H1 (cell line): ENCODE data around the gene UBTD1. TPM values are rescaled to one million over a fixed set of nuclear protein-coding genes. Genes with fewer than 3 reads are reported as not detected.

Source experiments
- CHD1 ChIP-seq: IDR thresholded peaks from 2 replicates; pipeline ENCODE4 v1.6.1; 2012; ENCODE audit warnings: low read depth, low read length, improper control_type of control experiment
- PHF8 ChIP-seq: fragments of 200-600 bp; sonication (generic); conservative IDR thresholded peaks from 2 replicates; pipeline ENCODE4 v1.7.1; 2012; ENCODE audit warnings: low read depth, mild to moderate bottlenecking, inconsistent platforms, low read length, moderate library complexity
- POLR2AphosphoS5 ChIP-seq: IDR thresholded peaks from 2 replicates; pipeline ENCODE4 v1.6.1; 2011; ENCODE audit warnings: low read depth, low read length
- polyA plus RNA-seq, 7 experiments: library from polyadenylated mRNA; depleted of rRNA in 3 of 7; stranded (reverse) in 5 of 7; unstranded in 2 of 7; fragments of >200 nt in 5 of 7; fragments of 200-250 nt in 2 of 7; gene quantifications; 1 replicate in 5 of 7; 2 replicates in 1 of 7; 4 replicates in 1 of 7; pipeline versions ENCODE4 v1.2.1 to v1.2.3, GENCODE V29; 2011 to 2013; ENCODE audit warnings: missing spikeins in 2 of 7, mixed read lengths in 2 of 7
- total RNA-seq: library from RNA; stranded (reverse); fragmentation: NEBNext Ultra II Directional; extraction: Animal tissue kit (Norgen Biotek cat#: 25700); gene quantifications from 2 replicates; pipeline ENCODE4 v1.2.1, GENCODE V29; 2021

The UBTD1 gene
- total and polyA plus RNA-seq, 2 of the 8 experiments (the other 6 are each of a cell fraction or from before 2014, with no cell fraction given) = 22.3 to 36.2 TPM

DNA sequence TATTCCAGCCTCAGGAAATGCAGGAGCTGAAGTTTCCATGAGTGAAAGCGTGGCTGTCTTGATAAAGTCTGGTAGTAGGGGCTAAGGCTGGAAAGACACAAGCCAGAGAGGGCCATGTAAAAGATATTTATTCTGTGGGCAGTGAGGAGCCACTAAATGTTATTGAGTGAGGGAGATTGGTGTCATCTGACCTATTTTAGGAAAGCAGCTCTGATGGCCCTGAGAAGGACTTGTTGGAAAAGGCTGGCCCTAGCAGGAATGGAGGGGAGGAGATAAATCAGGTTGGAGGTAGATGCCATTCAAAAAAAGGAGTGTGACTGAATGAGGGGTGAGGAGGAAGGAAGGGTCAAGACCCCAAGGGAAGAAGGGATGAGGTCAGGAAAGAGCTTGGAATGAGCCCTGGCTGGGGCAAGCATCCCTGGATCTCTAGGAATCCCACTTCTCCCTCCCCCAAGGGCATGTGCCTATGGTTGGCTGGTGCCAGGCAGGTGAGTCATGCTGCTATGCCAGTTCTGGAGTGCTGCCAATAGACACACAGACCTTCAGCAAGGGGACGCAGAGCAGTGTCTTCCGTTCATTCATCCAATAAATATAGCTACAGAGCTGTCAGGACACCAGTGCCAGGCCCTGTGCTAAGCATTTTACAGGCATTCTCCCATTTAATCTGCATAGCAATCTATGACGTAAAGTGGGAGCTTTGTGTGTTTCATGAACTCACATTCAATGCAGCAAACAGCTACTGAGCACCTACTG, 75.8 kb downstream of the UBTD1 start (continued):
- TF ChIP-seq PHF8 = no peak
- TF ChIP-seq POLR2AphosphoS5 = no peak
- no peak for TF ChIP-seq CHD1
